ENCODE results near the gene LPIN1.

GRCh38 chr2:11785611-11785940, 39.1 kb downstream of the LPIN1 start:
- TF ChIP-seq, protein P1, sequence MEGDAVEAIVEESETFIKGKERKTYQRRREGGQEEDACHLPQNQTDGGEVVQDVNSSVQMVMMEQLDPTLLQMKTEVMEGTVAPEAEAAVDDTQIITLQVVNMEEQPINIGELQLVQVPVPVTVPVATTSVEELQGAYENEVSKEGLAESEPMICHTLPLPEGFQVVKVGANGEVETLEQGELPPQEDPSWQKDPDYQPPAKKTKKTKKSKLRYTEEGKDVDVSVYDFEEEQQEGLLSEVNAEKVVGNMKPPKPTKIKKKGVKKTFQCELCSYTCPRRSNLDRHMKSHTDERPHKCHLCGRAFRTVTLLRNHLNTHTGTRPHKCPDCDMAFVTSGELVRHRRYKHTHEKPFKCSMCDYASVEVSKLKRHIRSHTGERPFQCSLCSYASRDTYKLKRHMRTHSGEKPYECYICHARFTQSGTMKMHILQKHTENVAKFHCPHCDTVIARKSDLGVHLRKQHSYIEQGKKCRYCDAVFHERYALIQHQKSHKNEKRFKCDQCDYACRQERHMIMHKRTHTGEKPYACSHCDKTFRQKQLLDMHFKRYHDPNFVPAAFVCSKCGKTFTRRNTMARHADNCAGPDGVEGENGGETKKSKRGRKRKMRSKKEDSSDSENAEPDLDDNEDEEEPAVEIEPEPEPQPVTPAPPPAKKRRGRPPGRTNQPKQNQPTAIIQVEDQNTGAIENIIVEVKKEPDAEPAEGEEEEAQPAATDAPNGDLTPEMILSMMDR (CRISPR knock-in tag; IDR thresholded peaks at IDR 0.05): no peak
- no peak for TF ChIP-seq ZNF274 (CRISPR knock-in tag; IDR thresholded peaks at IDR 0.05)
